Measurements from ENCODE around the gene U2SURP.
A peak's percentile ranks its signal among the peaks of the same experiment; 100 is the strongest.

Gene U2SURP

DNA sequence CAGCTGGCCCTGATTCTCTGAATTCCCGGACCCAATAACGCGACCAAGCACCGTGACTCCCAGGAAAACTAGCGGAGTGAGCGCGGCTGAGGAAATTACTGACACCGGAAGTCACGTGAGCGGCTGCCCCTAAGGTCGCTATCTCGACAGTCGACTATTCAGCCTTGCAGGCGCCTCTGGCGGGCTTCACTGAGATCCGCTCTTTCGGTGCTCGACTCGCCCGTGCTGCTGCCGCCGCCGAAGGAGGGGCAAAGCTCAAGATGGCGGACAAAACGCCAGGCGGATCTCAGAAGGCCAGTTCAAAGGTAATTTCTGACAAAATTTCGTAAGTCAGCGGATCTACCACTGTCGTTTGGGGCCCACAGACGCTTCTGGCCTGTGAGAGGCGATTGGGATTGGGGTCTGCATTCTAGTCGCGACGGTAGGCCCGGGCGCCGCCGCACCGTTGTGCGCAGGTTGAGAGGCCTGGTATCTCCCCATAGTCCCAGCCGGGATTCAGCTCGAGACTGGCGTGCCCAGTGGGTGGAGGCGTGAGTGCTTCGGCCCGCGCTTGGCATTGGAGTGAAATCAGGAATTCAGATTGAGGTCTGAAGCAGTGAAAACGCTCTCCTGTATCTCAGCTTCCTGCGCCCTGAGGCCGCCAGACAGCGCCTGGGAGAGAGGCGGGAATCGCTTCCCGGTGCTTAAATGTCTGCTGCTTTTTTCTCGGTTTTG lies at the start of gene U2SURP:
U2SURP (plus strand) TSS at position 202 of the 714 bp plus-strand sequence; CDS start at position 261, 59 bp downstream.
- peak; percentile 98 for DNase-seq (ENCODE audit: low spot score)

DNA sequence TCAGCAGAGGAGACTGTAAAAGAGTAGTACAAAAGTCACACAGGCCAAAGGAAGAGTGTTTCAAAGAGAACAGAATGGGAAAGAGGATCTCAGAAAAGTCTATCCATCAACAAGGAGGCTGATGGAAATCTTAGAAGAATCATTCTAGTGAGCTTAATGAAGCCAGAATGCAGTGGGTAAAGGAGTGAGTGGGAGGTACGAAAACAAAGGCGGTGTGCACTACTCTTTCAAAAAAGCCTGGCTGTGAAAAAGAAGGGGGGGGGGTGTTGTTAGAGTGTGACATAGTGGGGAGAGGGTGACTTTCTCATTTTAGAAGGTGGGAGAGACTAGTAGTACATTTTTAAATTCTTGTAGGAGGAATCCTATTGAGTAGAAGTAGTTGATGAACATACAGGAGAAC lies 49.6 kb upstream of the U2SURP start:
- DNase-seq (ENCODE audit: low spot score), result no peak

DNA sequence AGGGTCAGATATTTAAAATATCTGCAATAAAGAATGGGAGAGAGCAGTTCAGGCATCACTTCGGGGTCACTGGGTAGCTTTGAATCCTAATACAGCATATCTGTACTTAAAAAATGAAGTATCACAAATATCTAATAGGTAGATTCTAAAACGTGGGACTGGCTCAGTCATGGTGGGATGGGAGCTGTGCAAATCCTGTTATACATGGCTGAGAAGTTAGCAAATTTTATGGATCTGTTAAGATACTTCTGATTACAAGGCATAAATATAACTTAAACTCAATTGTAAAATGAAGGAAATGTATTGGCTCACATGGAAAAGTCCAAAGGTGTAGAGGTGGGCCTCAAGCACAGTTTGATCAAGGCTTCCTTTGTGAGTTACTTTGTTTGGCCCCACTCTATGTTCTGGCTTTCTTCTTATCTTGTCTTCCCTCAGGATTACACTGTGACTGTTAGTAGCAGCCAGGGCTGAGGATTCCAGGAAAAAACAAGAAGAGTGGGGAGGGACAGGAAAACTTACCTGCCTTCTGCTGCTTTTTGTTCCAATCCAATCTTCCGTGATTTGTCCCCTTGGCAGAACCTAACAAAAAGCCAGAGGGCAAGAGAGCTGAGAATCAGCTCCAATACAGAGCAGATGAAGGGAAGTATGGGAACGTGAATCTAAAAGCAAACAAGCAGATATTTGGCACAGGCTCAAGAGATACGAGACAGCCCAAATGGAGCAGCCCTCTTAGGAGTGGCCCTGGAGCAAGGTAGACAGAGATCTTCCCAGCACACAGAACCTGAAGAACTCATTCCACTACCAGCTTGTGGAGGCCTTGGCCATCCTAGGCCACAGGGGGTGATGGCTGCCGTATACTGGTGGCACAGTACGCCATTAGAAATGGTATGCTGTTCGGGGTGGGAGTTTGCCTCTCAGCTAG lies 48.8 kb upstream of the U2SURP start:
- no peak for DNase-seq (ENCODE audit: low spot score)

DNA sequence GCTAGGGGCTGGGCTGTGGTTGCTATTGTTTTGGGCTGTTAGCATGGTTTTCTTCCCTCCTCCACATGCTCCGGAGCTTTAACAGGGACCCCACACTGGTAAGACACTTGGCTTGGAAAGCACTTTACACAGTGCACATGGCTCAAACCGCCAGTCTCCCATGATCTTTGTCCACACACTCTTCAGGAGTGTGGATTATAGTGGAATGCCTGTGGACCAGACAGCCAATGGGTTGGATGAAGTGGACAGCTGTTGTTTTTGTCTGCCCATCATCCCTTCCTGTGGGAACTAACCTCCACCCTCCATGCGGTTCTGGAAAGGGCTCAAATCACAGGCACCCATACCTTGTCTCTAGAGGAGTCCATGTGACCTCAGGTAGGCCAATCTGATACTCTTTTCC lies 47.9 kb upstream of the U2SURP start:
- no peak for DNase-seq (ENCODE audit: low spot score)

DNA sequence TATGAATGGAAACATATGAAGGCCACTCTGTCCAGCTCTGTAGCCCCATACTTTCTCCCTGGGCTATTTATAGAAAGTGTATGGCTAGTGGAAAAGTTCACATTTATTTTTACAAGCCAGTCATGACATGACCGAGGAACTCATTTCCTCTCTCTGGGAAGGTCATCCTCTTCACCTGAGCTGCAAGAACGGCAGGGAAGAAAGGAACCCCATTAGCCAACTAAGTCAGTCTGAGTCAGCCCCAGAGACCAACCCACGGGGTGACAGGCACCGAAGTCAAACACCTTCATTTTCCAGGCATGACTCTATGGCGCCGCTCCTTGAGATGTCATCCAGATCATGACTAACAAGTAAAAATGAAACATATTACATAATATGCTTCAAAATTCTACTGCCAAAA lies 42.7 kb upstream of the U2SURP start:
- DNase-seq (ENCODE audit: low spot score), result peak; percentile 54

DNA sequence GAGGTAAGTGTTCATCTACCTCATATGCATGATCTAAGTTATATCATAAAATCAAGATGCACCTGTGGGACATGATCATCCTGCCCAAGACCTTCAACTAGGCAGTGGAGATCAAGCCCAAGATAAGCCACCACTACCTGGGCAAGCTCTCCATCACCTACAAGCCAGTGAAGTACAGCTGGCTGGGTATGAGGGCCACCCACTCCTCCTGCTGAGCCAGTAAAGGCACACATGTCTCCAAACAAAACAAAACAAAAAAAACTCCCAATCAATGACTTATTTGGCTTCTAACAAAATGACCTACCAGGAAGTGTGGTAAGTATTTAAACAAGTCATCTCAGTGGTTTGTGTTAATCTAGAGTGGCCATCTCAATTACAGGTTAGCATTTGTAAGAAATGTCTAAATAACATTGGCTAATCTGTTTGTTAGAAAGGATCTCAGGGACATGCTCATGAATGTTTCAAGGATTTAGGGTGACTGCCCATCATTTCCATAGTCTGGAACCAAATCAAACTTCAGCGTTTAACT lies 41.0 kb upstream of the U2SURP start:
- DNase-seq (ENCODE audit: low spot score), result no peak

DNA sequence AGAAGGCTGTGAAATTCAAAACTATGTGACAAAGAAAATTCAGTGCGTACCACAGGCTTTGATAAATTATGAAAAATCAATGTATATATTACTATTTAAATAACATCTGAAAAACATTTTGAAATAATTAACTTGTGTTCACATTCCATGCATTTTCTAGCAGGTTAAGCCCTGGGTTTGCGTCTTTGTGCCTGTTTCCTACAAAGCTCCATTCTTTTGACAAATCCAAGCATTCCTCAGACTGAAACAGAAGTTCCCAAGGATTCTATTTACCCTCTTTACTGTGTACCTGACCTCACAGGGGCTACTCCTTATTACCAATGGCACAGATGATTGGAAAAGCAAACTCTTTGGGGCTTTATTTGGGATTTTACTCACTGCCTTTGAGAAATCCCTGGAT lies 39.8 kb upstream of the U2SURP start:
- DNase-seq (ENCODE audit: low spot score), result no peak

DNA sequence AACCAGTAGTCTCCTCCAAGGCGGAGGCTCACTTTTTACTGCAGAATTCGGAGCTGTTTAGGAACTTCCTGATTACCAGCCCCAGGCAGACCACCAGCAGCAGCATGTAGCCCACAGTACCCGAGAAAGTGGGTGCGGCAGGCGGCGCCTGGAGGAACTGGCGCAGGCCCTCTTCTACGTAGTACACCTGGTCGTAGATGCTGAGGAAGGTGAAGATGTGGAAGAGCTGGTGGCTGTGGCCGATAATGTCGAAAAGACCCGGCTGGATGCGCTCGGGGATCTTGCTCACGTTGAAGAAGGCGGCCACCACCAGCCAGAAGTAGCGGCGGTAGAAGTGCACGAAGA lies 39.2 kb upstream of the U2SURP start:
- no peak for DNase-seq (ENCODE audit: low spot score)

DNA sequence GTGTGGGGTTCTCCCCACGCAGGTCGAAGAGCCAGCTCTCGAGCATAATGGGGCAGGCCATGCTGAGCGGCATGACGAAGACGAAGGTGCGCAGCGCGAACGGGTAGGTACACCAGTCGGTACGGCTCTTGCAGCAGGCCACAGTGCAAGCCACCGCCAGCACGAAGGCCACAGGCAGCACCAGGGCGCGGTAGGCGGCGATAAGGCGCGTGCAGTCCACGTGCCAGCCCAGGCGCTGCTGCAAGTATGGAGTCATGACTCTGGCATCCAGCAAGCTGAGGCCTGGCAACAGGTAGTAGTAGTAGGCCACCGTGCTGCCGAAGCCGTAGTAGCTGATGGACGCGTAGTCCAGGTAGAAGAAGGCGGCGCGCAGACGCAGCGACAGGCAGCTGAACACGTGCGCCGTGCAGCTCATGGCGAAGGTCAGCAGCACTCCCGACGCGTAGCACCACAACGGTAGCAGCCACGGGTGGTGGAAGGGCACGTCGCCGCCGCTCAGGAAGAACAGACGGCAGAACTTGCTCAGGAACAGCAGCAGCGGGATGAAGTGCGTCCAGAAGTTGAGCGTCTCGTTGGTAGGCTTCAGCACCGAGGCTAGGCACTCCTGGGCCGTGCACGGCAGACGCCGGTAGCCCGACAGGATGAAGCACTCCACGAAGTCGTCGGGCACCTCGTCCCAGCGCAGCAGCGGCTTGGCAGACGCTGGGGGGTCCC lies 38.7 kb upstream of the U2SURP start:
- peak; percentile 14 for DNase-seq (ENCODE audit: low spot score)

DNA sequence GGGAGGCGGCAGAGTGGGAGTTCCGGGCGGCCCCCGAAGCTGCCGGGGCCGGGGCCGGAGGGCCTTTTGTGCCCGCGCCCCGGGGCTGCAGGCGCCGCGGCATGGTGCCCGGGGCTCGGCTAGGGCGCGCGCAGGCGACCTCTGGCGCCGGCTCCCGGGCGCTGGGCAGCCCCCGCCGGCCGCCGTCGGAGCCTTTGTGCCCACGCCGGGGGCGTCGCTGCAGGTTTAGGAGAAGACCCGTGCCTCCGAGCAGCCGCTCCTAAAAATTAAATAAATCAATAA lies 38.2 kb upstream of the U2SURP start:
- peak; percentile 29 for DNase-seq (ENCODE audit: low spot score)

DNA sequence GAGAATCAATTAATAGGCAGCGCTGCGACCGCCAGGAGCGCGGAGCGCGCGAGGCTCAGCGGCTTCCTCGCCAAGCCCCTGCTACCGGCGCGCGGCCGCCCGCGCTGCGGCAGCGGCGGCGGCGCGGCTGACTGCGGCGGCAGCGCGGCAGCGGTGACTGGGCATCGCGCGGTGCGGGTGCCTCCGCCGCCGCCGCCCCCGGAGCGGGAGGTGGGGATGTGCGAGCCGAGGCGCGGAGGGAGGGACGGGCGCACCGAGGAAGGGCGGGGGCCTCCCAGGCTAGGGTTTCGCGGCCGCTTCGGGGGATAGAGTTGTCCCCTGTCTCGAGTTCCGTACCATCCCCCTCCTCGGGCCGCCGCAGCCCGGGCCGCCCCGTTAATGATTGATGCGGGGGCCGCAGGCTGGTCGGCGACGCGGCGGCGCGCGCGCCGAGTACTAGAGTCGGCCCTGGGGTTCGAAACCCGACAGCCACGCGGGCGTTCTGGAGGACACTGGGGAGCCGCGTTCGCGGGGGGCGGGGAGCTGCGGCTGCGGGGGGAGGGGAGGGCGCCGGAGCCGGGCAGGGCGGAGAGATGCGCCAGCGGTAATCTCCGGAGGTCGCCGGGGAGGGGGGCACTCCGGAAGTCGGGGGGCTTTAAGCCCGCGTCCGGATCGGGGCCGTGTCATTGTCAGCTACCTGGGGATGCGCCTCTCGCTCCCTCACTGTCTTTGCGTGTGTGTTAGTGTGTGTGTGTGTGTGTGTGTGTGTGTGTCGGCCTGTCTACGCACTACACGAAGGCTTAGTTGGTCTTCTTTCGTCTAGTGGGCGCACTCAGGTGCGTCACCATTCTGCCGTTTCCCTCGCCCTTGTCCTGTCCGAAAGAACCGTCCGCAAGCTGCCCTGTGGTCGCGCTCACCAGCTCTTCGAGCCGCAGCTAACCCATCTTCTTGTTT lies 37.6 kb upstream of the U2SURP start, which contains the start of gene PAQR9:
PAQR9 (minus strand) TSS at position 159 of the 933 bp plus-strand sequence. CDS start 338 bp downstream, outside the sequence.
- DNase-seq (ENCODE audit: low spot score), result peak; percentile 70

DNA sequence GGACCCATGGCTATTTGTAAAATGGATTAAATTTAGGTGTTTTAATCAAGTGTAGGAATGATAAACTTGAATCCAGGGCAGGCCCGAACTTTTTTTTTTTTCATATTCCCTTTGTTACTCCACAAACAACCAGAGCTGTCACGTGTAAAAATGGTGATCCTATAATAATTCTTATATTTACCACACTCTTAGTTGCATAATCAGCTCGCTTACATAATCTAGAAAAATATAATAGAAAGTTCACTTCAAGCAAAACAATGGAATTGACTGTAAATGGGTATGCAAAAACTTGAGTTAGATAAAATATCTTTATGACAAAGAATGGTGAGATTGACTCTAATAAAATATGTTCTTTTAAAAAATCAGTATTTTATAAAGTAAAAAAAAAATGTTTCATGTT lies 35.8 kb upstream of the U2SURP start:
- DNase-seq (ENCODE audit: low spot score), result no peak

DNA sequence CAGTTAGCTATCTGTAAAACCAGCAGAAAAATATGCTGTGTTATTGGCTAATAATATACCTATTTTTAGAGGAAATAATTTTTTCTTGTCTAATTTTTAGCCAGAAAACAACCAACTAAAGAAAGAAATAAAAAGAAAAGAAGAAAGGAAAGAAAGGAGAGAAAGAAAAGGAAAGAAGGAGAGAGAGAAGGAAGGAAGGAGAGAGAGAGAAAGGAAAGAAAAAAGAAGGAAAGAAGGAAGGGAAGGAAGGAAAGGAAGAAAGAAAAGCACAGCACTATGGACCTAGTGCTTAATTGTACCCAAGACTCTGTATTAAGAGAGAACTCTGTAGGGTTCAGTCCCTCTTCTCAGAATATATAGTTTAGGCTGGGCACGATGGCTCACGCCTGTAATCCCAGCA lies 34.6 kb upstream of the U2SURP start:
- no peak for DNase-seq (ENCODE audit: low spot score)

DNA sequence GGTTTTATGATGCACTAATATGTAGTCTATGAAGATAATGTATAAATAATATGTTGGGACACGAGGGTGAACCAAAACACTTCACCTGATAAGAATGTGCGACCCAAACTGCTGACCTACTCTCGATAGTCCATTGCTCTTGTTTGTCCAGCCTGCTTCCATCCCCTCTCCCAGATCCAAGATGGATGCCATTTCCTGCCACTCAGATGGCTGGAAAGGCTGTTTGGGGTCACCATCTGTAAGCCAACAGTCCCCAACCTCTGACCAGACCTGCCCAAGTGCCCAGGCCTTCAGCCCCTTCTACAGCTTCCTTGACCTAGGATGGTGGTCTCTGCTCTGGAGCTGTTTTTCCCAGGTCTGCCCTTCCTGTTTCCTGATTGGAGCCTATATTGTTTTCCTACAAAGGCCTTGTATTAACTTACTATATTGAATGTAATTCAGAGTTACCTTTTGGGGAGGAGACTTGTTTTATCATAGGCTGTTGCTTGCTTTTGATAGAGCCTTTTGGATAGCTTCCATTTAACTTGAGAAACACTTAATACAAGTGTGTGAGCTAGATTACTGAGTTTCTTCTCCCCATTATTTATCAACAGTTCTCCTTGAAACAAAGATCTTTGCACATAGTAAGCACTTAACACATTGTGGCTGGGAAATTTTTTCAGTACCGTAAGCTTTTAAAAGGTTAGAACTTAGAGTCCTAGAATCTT lies 32.9 kb upstream of the U2SURP start:
- DNase-seq (ENCODE audit: low spot score), result no peak

DNA sequence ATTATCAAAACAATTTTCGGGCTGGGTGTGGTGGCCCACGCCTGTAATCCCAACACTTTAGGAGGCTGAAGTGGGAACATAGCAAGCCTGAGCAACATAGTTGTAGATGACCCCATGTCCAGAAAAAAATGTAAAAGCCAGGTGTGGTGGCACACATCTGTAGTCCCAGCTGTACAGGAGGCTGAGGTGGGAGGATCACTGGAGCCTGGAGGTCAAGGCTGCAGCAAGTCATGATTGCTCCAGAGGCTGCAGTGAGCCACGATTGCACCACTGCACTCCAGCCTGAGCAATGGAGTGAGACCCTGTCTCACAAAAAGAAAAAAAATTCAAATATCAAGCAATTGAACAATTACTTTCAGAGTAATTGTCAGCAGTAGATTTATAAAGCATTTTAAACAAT lies 29.9 kb upstream of the U2SURP start:
- no peak for DNase-seq (ENCODE audit: low spot score)

DNA sequence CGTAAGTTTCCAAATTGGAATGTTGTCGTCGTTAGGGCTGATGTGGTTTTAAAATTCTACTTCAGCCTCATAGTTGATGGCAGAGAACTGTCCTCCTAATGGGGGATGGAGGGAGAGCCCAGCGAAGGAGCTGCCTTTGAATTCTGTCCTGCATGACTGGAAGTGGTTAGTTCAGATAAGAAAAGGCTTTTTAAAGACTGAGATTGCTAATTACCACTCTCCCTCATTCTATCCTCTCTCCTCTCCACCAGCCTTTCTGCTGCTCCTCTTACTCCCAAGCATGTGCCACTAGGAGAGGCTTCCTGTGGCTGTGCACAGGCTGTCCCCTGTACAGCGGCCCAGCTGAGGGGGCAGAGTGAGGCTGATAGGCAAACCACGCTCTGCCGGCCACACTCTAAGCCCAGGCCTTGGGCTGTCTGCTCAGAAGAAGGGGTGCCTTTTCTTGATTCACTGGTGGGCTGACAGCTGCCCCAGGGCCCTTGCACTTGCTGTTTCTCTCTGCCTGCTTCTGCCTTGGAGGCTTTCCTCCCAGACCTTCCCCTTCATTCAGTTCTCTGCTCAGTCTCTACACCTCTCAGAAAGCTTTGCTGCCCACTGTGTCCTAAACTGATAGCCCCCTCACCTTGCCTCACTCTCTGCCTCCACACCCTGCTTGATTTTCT lies 29.1 kb upstream of the U2SURP start:
- DNase-seq (ENCODE audit: low spot score), result no peak

DNA sequence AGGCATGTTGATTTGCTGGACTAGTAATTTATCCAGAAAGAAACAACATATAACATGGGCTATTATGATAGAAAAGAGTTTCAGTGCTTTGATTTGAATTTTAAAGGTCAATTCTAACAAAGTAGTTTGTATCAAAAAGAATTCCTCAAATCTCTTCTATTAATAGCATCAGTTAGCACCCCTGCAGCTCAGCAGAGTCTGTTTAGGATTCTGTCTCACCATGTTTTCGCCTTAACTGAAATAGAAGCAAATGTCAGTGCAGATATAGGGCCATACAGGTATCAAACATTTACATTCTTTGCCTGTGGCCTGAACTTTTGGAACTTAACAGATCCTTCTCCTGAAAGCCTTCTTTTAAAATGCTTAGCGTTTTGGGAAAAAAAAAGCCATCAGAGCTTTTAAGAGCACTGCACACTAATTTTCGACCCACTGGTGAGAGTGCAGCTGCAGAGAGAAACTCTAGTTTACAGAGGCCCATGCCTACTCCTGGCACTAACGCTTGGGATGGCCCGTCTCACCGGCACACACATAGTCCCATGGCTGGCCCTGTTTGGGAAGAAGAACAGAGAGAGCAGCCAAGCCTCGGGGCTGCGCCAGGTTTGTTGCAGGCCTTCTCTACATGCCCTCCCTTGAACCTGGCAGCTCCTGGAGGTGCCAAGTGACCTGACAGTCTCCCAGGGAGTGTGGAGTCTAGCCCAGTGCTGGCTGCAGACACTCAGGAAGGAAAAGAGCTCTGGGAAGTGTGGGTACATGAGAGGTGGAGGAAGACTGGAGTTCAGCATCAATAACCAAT lies 28.0 kb upstream of the U2SURP start:
- no peak for DNase-seq (ENCODE audit: low spot score)

DNA sequence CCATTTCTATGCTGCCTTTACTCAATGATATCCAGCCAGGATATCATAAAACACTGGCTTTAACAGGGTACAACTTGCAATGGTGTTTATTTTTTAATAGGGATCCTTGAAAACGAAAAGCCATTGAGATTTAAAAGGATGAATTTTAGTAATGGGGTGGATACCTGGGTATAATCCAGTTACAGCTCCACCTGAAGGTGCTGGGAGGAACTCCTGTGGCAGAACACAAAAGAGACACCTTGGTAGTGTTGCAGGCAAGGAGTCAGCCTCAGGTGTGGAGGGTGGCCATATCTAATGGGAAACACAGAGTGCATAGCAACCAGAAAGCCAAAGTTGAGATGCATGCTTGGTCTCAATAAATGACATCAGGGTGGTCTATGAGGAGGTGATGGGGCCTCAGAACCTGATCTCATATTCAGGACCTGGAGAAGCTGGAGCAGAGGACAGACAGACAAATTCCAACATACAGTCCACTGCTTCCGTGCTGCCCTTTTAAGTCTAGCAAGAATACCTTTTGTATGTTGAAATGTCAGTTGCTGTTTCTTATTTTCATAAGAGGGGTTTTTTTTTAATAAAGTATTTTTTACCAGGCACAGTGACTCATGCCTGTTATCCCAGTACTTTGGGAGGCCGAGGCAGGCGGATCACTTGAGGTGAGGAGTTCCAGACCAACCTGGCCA lies 25.9 kb upstream of the U2SURP start:
- no peak for DNase-seq (ENCODE audit: low spot score)

All from AG20443 (cell line).